ENCODE data around the gene IGSF21.

Gene IGSF21

GRCh38 chr1:18283601-18284385, 176.2 kb downstream of the IGSF21 start:
- Histone ChIP-seq H3K79me2 (ENCODE audit: insufficient read depth, low read depth) (no peaks in the 10 kb centered on the region), H3K4me1 (ENCODE audit: low read depth, poor library complexity, severe bottlenecking) (no peaks in the 10 kb centered on the region), H2AFZ (ENCODE audit: low read depth) (no peak overlapping the region), H3K27ac (no peak overlapping the region), H4K20me1 (ENCODE audit: insufficient read depth) (no peaks in the 10 kb centered on the region), H3K9ac (no peak overlapping the region), H3K36me3 (ENCODE audit: insufficient read depth) (no peaks in the 10 kb centered on the region), H3K4me2 (no peak overlapping the region), H3K27me3 (ENCODE audit: insufficient read depth, low read depth) (peaks cover 12% of the 10 kb centered on the region; the same call in 1 of the 2 replicates), H3K4me3 (IDR thresholded peaks at IDR 0.05; ENCODE audit: insufficient read depth, low read depth, low read length) (no peak overlapping the region)
- no peak for TF ChIP-seq CTCF (conservative IDR thresholded peaks at IDR 0.05; ENCODE audit: low read depth, low read length)

GRCh38 chr1:18284805-18285537, 177.4 kb downstream of the IGSF21 start:
- Histone ChIP-seq H3K27me3 (ENCODE audit: insufficient read depth, low read depth) (peaks cover 12% of the 10 kb centered on the region; the same call in 1 of the 2 replicates), H3K9ac (no peak overlapping the region), H3K4me3 (IDR thresholded peaks at IDR 0.05; ENCODE audit: insufficient read depth, low read depth, low read length) (no peak overlapping the region), H3K27ac (no peak overlapping the region), H3K4me1 (ENCODE audit: low read depth, poor library complexity, severe bottlenecking) (no peaks in the 10 kb centered on the region), H4K20me1 (ENCODE audit: insufficient read depth) (no peaks in the 10 kb centered on the region), H3K36me3 (ENCODE audit: insufficient read depth) (no peaks in the 10 kb centered on the region), H3K79me2 (ENCODE audit: insufficient read depth, low read depth) (no peaks in the 10 kb centered on the region), H3K4me2 (no peak overlapping the region), H2AFZ (ENCODE audit: low read depth) (no peak overlapping the region)
- no peak for TF ChIP-seq CTCF (conservative IDR thresholded peaks at IDR 0.05; ENCODE audit: low read depth, low read length)

- no peak for TF ChIP-seq CTCF (conservative IDR thresholded peaks at IDR 0.05; ENCODE audit: low read depth, low read length)
- Histone ChIP-seq H4K20me1 (ENCODE audit: insufficient read depth) (no peaks in the 10 kb centered on the region), H2AFZ (ENCODE audit: low read depth) (no peak overlapping the region), H3K4me1 (ENCODE audit: low read depth, poor library complexity, severe bottlenecking) (no peaks in the 10 kb centered on the region), H3K79me2 (ENCODE audit: insufficient read depth, low read depth) (no peaks in the 10 kb centered on the region), H3K27me3 (ENCODE audit: insufficient read depth, low read depth) (peaks cover 12% of the 10 kb centered on the region; the same call in 1 of the 2 replicates), H3K27ac (no peak overlapping the region), H3K9ac (no peak overlapping the region), H3K4me3 (IDR thresholded peaks at IDR 0.05; ENCODE audit: insufficient read depth, low read depth, low read length) (no peak overlapping the region), H3K4me2 (no peak overlapping the region), H3K36me3 (ENCODE audit: insufficient read depth) (no peaks in the 10 kb centered on the region)
These were observed 177.9 kb downstream of the IGSF21 start for GRCh38 chr1:18285538-18285924.

- Histone ChIP-seq H3K9ac (no peak overlapping the region), H3K4me3 (IDR thresholded peaks at IDR 0.05; ENCODE audit: insufficient read depth, low read depth, low read length) (no peak overlapping the region), H3K36me3 (ENCODE audit: insufficient read depth) (no peaks in the 10 kb centered on the region), H3K4me1 (ENCODE audit: low read depth, poor library complexity, severe bottlenecking) (no peaks in the 10 kb centered on the region), H3K79me2 (ENCODE audit: insufficient read depth, low read depth) (no peaks in the 10 kb centered on the region), H2AFZ (ENCODE audit: low read depth) (no peak overlapping the region), H3K27me3 (ENCODE audit: insufficient read depth, low read depth) (peaks cover 14% of the 10 kb centered on the region; the same call in 1 of the 2 replicates), H3K27ac (no peak overlapping the region), H4K20me1 (ENCODE audit: insufficient read depth) (no peaks in the 10 kb centered on the region), H3K4me2 (no peak overlapping the region)
- no peak for TF ChIP-seq CTCF (conservative IDR thresholded peaks at IDR 0.05; ENCODE audit: low read depth, low read length)
These were observed 181.1 kb downstream of the IGSF21 start for GRCh38 chr1:18288722-18289121.
